Sigmoid colon (tissue), 4 donors: ENCODE data around the gene HOXB2.

ENCODE experiments used
- POLR2A ChIP-seq, 2 donors: fragments of 450-650 bp; IDR thresholded peaks; one replicate each; pipeline ENCODE4 v1.6.1; 2016; ENCODE audit warnings: antibody characterized with exemption in 2 of 2, mild to moderate bottlenecking in 2 of 2, moderate library complexity in 2 of 2
- POLR2AphosphoS5 ChIP-seq, 4 donors: sonication (generic); formaldehyde crosslinking; IDR thresholded peaks; one replicate each; pipeline ENCODE4 v1.6.1; 2017; ENCODE audit warnings: antibody characterized with exemption in 4 of 4
- TF ChIP-seq, protein P1 (sequence below), 4 experiments: fragments of 450-650 bp in 3 of 4; fragments of 200-600 bp in 1 of 4; IDR thresholded peaks; one replicate each; pipeline ENCODE4 v1.5.1; 2016 to 2019; ENCODE audit warnings: antibody characterized with exemption in 4 of 4, mild to moderate bottlenecking in 3 of 4, moderate library complexity in 2 of 4

DNA sequence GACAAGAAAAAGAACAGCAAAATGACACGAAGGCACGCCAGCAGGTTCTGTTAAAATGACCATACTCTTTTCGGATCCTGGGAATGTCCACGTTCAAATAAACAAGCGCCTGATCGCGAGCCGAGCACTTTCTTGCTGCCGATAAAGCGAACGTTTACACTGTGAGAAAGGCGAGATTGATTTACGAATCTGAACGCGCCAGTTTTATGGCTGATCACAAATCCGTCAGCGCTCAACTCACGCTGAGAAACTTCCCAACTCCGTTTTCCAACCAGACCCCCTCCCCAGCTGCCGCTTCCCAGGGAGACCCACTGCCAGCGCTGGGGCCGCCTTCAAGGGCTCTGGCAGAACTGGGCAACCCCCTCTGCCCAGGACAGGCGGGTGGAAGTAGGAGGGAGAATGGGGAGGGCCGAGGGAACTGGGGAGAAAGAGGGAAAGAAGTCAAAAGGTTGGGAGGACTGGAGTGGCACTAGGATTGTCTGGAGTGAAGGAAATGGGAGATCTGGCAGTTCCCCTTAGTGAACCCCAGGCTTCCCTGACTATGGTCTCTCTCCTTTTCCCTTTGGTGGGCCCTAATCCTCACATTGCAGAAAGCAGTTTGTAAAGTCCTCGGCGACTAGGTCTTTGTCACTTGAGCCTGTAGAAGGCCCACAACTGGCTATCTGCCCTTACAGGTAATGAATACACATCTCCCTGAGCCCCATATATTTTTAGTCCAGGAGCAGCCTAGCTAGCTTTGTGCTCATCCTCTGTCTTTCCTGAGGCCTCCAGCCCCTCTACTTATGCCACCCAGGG lies 26.3 kb upstream of the HOXB2 start:
- no peak for TF ChIP-seq POLR2A (IDR thresholded peaks at IDR 0.05)
- TF ChIP-seq POLR2AphosphoS5 (IDR thresholded peaks at IDR 0.05) = peak in 3 of 4 donors; percentile 34 to 67 (median 43)
- TF ChIP-seq, protein P1, sequence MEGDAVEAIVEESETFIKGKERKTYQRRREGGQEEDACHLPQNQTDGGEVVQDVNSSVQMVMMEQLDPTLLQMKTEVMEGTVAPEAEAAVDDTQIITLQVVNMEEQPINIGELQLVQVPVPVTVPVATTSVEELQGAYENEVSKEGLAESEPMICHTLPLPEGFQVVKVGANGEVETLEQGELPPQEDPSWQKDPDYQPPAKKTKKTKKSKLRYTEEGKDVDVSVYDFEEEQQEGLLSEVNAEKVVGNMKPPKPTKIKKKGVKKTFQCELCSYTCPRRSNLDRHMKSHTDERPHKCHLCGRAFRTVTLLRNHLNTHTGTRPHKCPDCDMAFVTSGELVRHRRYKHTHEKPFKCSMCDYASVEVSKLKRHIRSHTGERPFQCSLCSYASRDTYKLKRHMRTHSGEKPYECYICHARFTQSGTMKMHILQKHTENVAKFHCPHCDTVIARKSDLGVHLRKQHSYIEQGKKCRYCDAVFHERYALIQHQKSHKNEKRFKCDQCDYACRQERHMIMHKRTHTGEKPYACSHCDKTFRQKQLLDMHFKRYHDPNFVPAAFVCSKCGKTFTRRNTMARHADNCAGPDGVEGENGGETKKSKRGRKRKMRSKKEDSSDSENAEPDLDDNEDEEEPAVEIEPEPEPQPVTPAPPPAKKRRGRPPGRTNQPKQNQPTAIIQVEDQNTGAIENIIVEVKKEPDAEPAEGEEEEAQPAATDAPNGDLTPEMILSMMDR (IDR thresholded peaks at IDR 0.05) = no peak
